ENCODE measurements around the gene SRC.

SRC gene

GRCh38 chr20:37422791-37423286 lies 76.9 kb downstream of the SRC start:
- DNase-seq, result no peak

GRCh38 chr20:37423545-37423944 lies 77.6 kb downstream of the SRC start:
- DNase-seq, result no peak

- DNase-seq, result no peak
Measured at GRCh38 chr20:37424062-37424851, 78.3 kb downstream of the SRC start.

GRCh38 chr20:37425103-37425625 lies 79.2 kb downstream of the SRC start:
- DNase-seq, result no peak

GRCh38 chr20:37426106-37426505 lies 80.2 kb downstream of the SRC start:
- DNase-seq, result no peak

GRCh38 chr20:37426978-37427377 lies 81.0 kb downstream of the SRC start:
- no peak for DNase-seq

- no peak for DNase-seq
Measured at GRCh38 chr20:37430044-37430443, 84.1 kb downstream of the SRC start.

- DNase-seq, result peak in 1 of 51 donors; percentile 38
Measured at GRCh38 chr20:37430778-37431460, 85.0 kb downstream of the SRC start.

- no peak for DNase-seq
Measured at GRCh38 chr20:37431786-37432185, 85.8 kb downstream of the SRC start.

- peak in 1 of 51 donors; percentile 24 for DNase-seq
Measured at GRCh38 chr20:37432606-37433005, 86.7 kb downstream of the SRC start.

- DNase-seq, result peak in 1 of 51 donors; percentile 34
Measured at GRCh38 chr20:37435607-37436006, 89.7 kb downstream of the SRC start.

- DNase-seq, result no peak
Measured at GRCh38 chr20:37436527-37437186, 90.7 kb downstream of the SRC start.

GRCh38 chr20:37437676-37438075 lies 91.7 kb downstream of the SRC start:
- DNase-seq, result no peak

- DNase-seq, result no peak
Measured at GRCh38 chr20:37438464-37439222, 92.7 kb downstream of the SRC start.

GRCh38 chr20:37439223-37439933 lies 93.4 kb downstream of the SRC start:
- peak in 2 of 51 donors; percentile 14 to 22 for DNase-seq

GRCh38 chr20:37441023-37441422 lies 95.1 kb downstream of the SRC start:
- DNase-seq, result no peak

GRCh38 chr20:37442547-37442946 lies 96.6 kb downstream of the SRC start:
- DNase-seq, result no peak

GRCh38 chr20:37442986-37443385 lies 97.0 kb downstream of the SRC start:
- no peak for DNase-seq

GRCh38 chr20:37443596-37443995 lies 97.7 kb downstream of the SRC start:
- no peak for DNase-seq

- DNase-seq, result no peak
Measured at GRCh38 chr20:37445041-37445440, 99.1 kb downstream of the SRC start.
